ENCODE data around the gene TTBK1.

Gene TTBK1

DNA sequence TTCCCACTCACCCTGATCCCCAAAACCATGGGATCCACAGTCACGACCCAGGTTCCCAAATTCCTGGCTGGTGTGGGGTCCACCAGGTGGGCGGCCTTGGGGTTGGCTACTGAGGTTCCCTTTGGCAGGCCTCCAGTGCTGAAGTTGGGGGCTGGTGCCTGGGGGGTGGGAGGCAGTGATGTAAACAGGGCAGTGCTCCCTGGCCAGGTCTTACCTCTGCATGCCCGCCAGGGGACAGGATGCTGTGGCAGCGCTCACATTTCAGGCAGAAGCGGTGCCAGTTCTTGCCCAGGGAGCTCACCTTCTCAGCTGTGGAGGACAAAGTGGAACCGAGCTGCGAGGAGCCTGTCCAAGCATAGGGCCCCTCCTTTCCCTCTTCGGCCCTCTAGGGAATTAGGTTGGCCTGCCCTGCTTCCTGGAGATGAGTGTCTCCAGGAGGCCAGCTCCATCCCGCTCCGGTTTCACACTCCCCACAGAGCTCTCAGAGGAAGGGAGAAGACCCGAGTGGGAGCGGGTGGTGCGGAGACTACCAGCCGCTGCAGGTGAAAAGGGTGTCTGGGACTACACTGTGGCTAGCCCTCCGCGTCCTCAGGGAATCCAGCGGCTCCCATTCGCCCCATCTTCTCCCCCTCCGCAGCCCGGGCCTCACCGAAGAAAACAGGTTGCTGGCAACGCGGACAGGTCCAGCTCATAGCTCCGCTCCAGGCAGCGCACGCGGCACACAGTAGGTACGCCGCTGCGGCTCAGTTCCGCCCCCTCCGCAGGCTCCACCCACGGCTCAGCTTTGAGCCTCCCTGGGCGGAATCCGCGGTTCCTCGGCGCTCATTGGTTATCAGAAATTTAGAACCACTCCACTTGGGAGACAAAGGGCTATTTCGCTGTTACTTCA, 65.1 kb downstream of the TTBK1 start, which contains the start of gene CRIP3:
Gene CRIP3, minus strand, starts transcription at position 726 of the 889 bp plus-strand sequence. Its CDS starts 34 bp downstream, at position 692.
- no peak for DNase-seq

DNA sequence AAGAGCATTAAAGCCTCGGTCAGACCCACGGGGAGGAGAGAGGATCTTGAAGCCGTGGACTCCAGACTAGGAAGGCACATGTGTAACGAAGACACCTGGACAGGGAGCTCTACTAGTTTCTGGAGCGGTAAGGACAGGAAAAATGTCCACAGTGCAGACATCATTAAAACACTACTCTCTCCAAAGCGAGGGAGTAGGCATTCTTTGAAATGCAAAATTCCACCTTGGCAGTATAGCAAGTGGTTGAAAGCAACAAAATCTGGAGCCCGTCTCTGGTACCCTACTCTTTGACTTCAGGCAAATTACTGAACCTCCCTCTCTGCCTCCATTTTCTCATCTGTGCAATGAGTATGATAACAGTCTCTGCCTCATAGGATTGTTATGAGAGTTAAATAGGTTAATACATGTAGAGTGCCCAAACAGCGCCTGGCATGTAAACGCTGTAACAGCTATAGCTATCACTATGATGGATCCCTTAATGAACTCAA, 65.8 kb downstream of the TTBK1 start:
- no peak for DNase-seq

DNA sequence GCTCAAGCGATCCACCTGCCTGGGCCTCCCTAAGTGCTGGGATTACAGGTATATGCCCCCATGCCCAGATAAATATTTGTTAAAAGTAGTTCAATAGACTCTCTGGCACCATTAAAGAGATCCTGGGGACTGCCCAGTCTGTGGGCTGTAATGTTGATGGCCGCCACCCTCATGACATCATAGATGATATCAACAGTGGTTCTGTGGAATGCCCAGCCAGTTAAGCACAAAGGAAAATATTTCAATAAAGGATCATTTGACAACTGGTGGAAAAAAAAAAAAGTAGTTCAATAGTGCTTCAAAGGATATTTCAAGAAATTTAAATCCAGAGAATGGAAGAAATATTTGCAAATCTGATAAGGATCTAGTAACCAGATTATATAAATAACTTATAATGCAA, 66.9 kb downstream of the TTBK1 start:
- DNase-seq: no peak

DNA sequence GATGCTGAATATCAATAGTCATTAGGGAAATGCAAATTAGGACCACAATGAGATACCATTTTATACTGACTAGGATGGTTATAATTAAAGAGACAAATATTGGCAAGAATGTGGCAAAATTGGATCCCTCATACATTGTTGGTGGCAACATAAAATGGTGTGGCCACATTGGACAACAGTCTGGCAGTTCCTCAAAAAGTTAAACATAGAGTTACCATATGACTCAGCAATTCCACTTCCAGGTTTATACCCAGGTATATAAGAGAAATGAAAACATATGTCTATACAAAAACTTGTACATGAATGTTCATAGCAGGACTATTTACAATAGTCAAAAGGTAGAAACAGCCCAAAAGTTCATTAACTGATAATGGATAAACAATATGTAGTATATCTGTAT, 67.3 kb downstream of the TTBK1 start:
- no peak for DNase-seq

DNA sequence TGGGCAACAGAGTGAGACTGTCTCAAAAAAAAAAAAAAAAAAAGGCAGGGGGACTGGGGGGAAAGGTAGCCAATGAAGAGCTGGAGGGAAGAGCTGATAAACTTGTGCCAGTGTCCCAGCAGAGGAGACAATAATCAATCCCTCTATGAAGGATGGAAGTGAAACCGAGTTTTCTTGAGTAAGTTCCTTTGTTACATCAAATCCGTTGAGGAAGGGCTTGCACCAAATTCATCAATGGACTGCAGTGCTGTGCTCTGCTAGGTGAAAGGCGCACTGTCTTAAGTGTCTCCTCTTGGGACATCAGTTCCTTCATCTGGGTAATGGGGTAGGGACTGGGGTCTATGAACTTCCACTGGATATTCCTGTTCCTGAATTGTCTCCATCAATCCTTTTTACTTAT, 68.4 kb downstream of the TTBK1 start:
- no peak for DNase-seq

- DNase-seq: no peak
These were observed 70.5 kb downstream of the TTBK1 start for GRCh38 chr6:43313813-43314212.

GRCh38 chr6:43318011-43318410, 74.7 kb downstream of the TTBK1 start:
- no peak for DNase-seq

- no peak for DNase-seq
These were observed 82.6 kb downstream of the TTBK1 start for GRCh38 chr6:43325876-43326275.

- DNase-seq: no peak
These were observed 85.2 kb downstream of the TTBK1 start for GRCh38 chr6:43328528-43328927.

DNA sequence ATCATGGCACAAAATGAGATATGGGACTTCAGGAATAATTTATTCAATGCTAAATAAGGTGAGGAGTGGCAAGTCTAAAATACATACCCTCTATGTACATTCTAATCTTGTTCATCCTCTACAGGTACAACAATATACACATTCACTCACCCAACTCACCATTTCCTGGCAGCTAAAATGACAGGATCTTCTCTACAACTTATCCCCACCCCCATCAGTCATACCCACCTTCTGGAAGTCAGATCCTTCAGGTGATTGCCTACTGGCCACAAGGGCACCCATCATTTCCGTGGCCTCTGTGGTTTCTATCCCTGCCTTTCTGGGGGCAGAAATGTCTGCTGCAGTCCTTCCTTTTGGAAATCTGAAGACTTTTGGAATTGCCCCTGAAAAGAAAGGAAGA, 88.2 kb downstream of the TTBK1 start:
- DNase-seq: no peak

- DNase-seq: no peak
These were observed 88.6 kb downstream of the TTBK1 start for GRCh38 chr6:43331891-43332290.

DNA sequence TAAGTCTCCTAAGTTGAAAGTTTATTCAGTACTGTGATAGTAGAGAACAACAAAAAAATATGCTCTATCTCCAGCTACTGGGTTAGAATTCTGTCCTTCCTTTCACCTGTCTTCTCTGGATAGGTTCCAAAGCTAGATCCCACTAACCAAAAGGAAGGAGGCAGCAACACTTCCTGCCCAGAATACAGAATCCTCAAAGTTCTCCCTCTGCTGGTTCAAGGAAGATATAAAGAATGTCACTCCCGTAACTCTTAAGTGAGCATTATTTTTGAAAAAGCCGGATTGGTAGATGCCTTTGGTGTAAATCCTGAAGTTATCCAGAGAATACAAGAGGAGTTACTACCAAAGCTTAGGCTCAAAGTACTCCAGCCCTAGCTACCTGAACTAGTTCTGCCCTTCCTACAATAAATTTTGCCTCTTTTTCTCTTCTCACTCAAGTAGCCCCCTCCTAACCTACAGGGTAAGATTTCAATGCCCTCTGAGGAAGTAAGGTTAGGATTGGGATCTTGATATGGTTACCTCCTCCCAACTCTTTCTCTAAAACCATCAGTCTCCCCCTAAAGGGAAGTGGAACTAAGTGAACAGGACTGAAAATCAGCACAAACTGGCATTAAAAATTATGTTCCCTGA, 91.3 kb downstream of the TTBK1 start:
- no peak for DNase-seq

DNA sequence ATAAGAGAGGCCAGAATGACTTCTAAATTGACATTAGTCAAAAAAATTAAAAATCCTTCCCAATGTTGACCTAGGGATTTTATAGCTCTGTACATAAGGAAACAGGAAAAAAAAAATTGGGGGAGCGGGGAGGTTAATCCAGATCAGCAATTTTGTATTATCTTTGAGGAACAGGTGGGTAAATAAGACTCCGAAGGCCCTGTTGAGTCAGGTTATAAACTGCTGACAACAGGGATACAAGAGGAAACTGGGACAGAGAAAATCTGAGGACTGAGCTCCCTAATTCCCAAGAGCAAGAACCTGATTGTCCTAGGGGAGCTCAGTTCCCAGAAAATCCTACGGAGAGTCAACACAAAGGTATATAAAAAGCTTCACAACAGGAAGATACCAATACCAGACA, 92.2 kb downstream of the TTBK1 start:
- no peak for DNase-seq

GRCh38 chr6:43336382-43336781, 93.1 kb downstream of the TTBK1 start:
- no peak for DNase-seq
